ENCODE measurements around the gene TH.

TH gene

GRCh38 chr11:2157294-2158040 lies 14.1 kb downstream of the TH start:
- no peak for DNase-seq

- DNase-seq, result peak; percentile 43
Observed at GRCh38 chr11:2156416-2157182, 15.0 kb downstream of the TH start.

- no peak for DNase-seq
Observed at GRCh38 chr11:2155511-2155910, 16.1 kb downstream of the TH start.

GRCh38 chr11:2154889-2155288 lies 16.7 kb downstream of the TH start:
- no peak for DNase-seq

- no peak for DNase-seq
Observed at GRCh38 chr11:2154195-2154585, 17.4 kb downstream of the TH start.

GRCh38 chr11:2153581-2154194 lies 17.9 kb downstream of the TH start:
- no peak for DNase-seq

GRCh38 chr11:2151500-2152257 lies 19.9 kb downstream of the TH start:
- peak; percentile 76 for DNase-seq

- no peak for DNase-seq
Observed at GRCh38 chr11:2149864-2150847, 21.5 kb downstream of the TH start.

- no peak for DNase-seq
Observed at GRCh38 chr11:2149460-2149859, 22.2 kb downstream of the TH start.

GRCh38 chr11:2148595-2148994 lies 23.0 kb downstream of the TH start:
- DNase-seq, result no peak

GRCh38 chr11:2147391-2147790 lies 24.2 kb downstream of the TH start:
- DNase-seq, result no peak

GRCh38 chr11:2146051-2146450 lies 25.6 kb downstream of the TH start:
- no peak for DNase-seq

GRCh38 chr11:2144544-2145248 lies 26.9 kb downstream of the TH start:
- no peak for DNase-seq

GRCh38 chr11:2143799-2144543 lies 27.6 kb downstream of the TH start:
- DNase-seq, result no peak

- no peak for DNase-seq
Observed at GRCh38 chr11:2143477-2143798, 28.2 kb downstream of the TH start.

GRCh38 chr11:2142762-2143202 lies 28.8 kb downstream of the TH start:
- DNase-seq, result peak; percentile 49

- DNase-seq, result no peak
Observed at GRCh38 chr11:2142300-2142759, 29.3 kb downstream of the TH start.

GRCh38 chr11:2140411-2141400 lies 30.9 kb downstream of the TH start:
- DNase-seq, result no peak
